ENCODE results near the gene MPHOSPH10. TPM values are rescaled to one million over a fixed set of nuclear protein-coding genes. Genes with fewer than 3 reads are reported as not detected.

MPHOSPH10 gene
- total and polyA plus RNA-seq, 4 donors: 16.8 to 40.6 (median 25.0) TPM

DNA sequence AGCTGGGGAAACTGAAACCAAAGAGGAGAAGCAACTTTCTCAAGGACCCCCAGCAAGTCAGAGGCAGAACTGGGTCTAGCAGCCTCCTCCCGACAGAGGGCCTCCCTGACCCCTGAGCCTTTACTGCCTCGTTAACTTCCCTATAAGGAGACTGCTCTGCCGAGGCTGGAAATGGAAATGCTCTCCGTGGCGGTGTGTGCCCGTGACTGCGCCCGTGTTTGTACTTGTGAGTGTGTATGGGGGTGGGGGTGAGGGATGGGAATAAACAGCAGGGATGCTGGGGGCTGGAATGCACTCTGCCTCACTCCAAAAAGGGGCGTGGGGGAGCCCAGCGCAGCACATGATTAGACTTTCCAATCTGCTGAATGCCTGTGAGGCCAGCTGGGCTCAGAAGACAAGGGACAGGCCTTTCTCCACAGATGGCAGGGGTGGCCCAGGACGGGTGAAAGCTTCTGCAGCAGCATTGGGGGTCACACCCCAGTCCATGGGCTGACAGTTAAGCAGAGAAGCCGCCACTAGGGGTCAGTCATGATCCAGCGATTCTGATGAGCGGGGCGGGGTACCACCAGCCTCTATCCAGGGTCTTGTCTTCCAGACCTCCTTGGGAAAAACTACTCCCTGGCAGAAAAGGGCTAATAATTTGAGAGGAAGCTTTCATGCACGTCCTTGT is 26.8 kb downstream of the MPHOSPH10 start:
- TF ChIP-seq, protein P1, sequence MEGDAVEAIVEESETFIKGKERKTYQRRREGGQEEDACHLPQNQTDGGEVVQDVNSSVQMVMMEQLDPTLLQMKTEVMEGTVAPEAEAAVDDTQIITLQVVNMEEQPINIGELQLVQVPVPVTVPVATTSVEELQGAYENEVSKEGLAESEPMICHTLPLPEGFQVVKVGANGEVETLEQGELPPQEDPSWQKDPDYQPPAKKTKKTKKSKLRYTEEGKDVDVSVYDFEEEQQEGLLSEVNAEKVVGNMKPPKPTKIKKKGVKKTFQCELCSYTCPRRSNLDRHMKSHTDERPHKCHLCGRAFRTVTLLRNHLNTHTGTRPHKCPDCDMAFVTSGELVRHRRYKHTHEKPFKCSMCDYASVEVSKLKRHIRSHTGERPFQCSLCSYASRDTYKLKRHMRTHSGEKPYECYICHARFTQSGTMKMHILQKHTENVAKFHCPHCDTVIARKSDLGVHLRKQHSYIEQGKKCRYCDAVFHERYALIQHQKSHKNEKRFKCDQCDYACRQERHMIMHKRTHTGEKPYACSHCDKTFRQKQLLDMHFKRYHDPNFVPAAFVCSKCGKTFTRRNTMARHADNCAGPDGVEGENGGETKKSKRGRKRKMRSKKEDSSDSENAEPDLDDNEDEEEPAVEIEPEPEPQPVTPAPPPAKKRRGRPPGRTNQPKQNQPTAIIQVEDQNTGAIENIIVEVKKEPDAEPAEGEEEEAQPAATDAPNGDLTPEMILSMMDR (IDR thresholded peaks at IDR 0.05; ENCODE audit: control extremely low read depth, extremely low read depth): peak; percentile 1
- Histone ChIP-seq H3K4me3 (no peak overlapping the region), H3K4me1 (ENCODE audit: control insufficient read depth in 5 of 5, insufficient read depth in 5 of 5, low read length in 5 of 5) (peaks cover 0 to 3% (median 0%) of the 10 kb centered on the region in 5 donors), H3K9me3 (ENCODE audit: control insufficient read depth in 4 of 4, insufficient read depth in 3 of 4, low read length in 3 of 4) (no peaks in the 10 kb centered on the region), H3K9ac (ENCODE audit: insufficient read depth in 1 of 2, low read length in 2 of 2) (no peak overlapping the region), H3K36me3 (ENCODE audit: control insufficient read depth in 4 of 4, insufficient read depth in 4 of 4, low read length in 4 of 4) (no peaks in the 10 kb centered on the region), H3K27ac (ENCODE audit: low read depth in 1 of 2, low read length in 1 of 2) (no peak overlapping the region), H3K27me3 (ENCODE audit: control insufficient read depth in 3 of 3, insufficient read depth in 3 of 3, low read length in 2 of 3) (peaks cover 0 to 6% (median 0%) of the 10 kb centered on the region in 3 donors)
- WGBS, 2 donors: 11 to 14% methylated on average over 16 of the region's 16 CpGs
- ATAC-seq (ENCODE audit: insufficient read depth, low FRiP score) (no peak), DNase-seq (peak; percentile 68 to 70 (median 68))

DNA sequence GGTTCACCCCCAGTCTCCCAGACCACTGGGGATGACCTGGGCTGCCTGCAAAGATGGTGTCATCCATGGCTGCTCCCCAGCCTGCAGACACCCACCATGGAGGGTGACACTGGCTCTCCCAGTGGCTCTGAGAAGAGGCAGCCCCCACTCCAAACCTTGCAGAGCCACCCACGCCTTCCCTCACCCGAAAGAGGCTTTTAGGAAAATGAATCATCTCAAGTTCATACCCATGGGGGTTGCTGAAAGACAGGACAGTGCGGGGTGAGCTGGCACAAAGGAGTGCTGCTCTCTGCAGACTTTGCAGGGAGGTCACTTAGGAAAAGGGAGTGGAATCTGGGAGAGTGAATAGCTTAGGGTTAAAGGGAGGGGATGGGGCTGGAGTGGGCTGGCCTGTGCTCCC is 36.4 kb downstream of the MPHOSPH10 start:
- TF ChIP-seq, protein P1 (IDR thresholded peaks at IDR 0.05; ENCODE audit: control extremely low read depth, extremely low read depth): no peak
- WGBS, 2 donors: 76 to 86% methylated on average over 3 of the region's 3 CpGs
- Histone ChIP-seq H3K4me3 (no peak overlapping the region), H3K27me3 (ENCODE audit: control insufficient read depth in 3 of 3, insufficient read depth in 3 of 3, low read length in 2 of 3) (peaks cover 0 to 7% (median 0%) of the 10 kb centered on the region in 3 donors), H3K27ac (ENCODE audit: low read depth in 1 of 2, low read length in 1 of 2) (no peak overlapping the region), H3K9me3 (ENCODE audit: control insufficient read depth in 4 of 4, insufficient read depth in 3 of 4, low read length in 3 of 4) (no peaks in the 10 kb centered on the region), H3K9ac (ENCODE audit: insufficient read depth in 1 of 2, low read length in 2 of 2) (no peak overlapping the region), H3K36me3 (ENCODE audit: control insufficient read depth in 4 of 4, insufficient read depth in 4 of 4, low read length in 4 of 4) (no peaks in the 10 kb centered on the region), H3K4me1 (ENCODE audit: control insufficient read depth in 5 of 5, insufficient read depth in 5 of 5, low read length in 5 of 5) (no peaks in the 10 kb centered on the region)
- DNase-seq: no peak
- no peak for ATAC-seq (ENCODE audit: insufficient read depth, low FRiP score)

DNA sequence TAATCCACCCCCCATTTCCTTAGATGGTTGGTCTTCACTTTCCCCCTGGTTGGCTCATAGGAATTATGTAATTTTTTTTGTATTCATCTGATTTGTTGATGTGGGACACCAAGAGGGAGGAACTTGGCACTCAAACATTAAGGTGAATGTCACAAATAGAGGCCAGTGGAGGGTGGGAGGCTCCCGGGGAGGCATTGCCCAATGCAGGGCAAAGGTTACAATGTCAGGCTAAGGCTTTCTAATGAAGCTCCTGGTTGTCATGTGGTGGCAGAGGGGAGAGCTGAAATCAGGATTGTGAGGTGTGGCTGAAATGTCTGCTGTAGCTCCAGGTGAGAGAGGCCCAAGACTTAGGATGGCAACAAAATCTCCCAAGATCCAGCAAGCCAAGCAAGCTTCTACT is 42.7 kb downstream of the MPHOSPH10 start:
- DNase-seq (no peak), ATAC-seq (ENCODE audit: insufficient read depth, low FRiP score) (no peak)
- Histone ChIP-seq H3K9me3 (ENCODE audit: control insufficient read depth in 4 of 4, insufficient read depth in 3 of 4, low read length in 3 of 4) (peaks cover 0 to 2% (median 0%) of the 10 kb centered on the region in 4 donors), H3K27ac (ENCODE audit: low read depth in 1 of 2, low read length in 1 of 2) (no peak overlapping the region), H3K9ac (ENCODE audit: insufficient read depth in 1 of 2, low read length in 2 of 2) (no peak overlapping the region), H3K27me3 (ENCODE audit: control insufficient read depth in 3 of 3, insufficient read depth in 3 of 3, low read length in 2 of 3) (peaks cover 0 to 4% (median 0%) of the 10 kb centered on the region in 3 donors), H3K36me3 (ENCODE audit: control insufficient read depth in 4 of 4, insufficient read depth in 4 of 4, low read length in 4 of 4) (no peaks in the 10 kb centered on the region), H3K4me3 (no peak overlapping the region), H3K4me1 (ENCODE audit: control insufficient read depth in 5 of 5, insufficient read depth in 5 of 5, low read length in 5 of 5) (no peaks in the 10 kb centered on the region)
- WGBS, 2 donors: 56% methylated on average over 1 of the region's 1 CpG
- TF ChIP-seq, protein P1 (IDR thresholded peaks at IDR 0.05; ENCODE audit: control extremely low read depth, extremely low read depth): no peak
